Upper lobe of right lung (tissue), 1 donor: Measurements from ENCODE around the gene PRKG1. TPM values are rescaled to one million over a fixed set of nuclear protein-coding genes. Genes with fewer than 3 reads are reported as not detected.

ENCODE experiments used
- ATAC-seq: fragments of 200-7000 bp; cut with Tn5 transposase; one replicate; pipeline ENCODE4 v1.9.1; 2020; ENCODE audit warnings: mild to moderate bottlenecking, moderate library complexity
- DNase-seq: peaks from one replicate; pipeline ENCODE4 v3.0.0-alpha.2; 2020
- H3K27ac ChIP-seq: fragments of 200-600 bp; one replicate; pipeline ENCODE4 v1.8.0; 2022
- H3K27me3 ChIP-seq: fragments of 200-600 bp; one replicate; pipeline ENCODE4 v1.8.0; 2022; ENCODE audit warnings: mild to moderate bottlenecking
- H3K36me3 ChIP-seq: fragments of 200-600 bp; one replicate; pipeline ENCODE4 v1.8.0; 2022
- H3K4me1 ChIP-seq: fragments of 200-600 bp; one replicate; pipeline ENCODE4 v1.8.0; 2022
- H3K4me3 ChIP-seq: fragments of 200-600 bp; one replicate; pipeline ENCODE4 v1.8.0; 2022; ENCODE audit warnings: mild to moderate bottlenecking
- H3K9me3 ChIP-seq: fragments of 200-600 bp; one replicate; pipeline ENCODE4 v1.8.0; 2022
- intact Hi-C: fragments of 100-400 bp; cut with DNase I; formaldehyde crosslinking; loops from one replicate; pipeline ENCODE4 v1.11.0; 2022
- total RNA-seq: library from RNA; stranded (reverse); fragmentation: NEBNext Ultra II Directional; extraction: Animal tissue kit (Norgen Biotek cat#: 25700); gene quantifications from one replicate; pipeline ENCODE4 v1.2.1, GENCODE V29; 2021
- TF ChIP-seq, protein P1 (sequence below): fragments of 200-600 bp; IDR thresholded peaks from one replicate; pipeline ENCODE4 v1.8.0; 2022; ENCODE audit warnings: antibody characterized with exemption
- donor health status: DM: no; HTN: yes; CAD: no; lungs with severe emphysema.

Gene PRKG1
- total RNA-seq, 1 donor from 2014 or later = 30.0 TPM

- H3K27ac ChIP-seq = no peak overlapping the region
- peak overlapping the region; percentile 19 for H3K4me3 ChIP-seq
- TF ChIP-seq, protein P1, sequence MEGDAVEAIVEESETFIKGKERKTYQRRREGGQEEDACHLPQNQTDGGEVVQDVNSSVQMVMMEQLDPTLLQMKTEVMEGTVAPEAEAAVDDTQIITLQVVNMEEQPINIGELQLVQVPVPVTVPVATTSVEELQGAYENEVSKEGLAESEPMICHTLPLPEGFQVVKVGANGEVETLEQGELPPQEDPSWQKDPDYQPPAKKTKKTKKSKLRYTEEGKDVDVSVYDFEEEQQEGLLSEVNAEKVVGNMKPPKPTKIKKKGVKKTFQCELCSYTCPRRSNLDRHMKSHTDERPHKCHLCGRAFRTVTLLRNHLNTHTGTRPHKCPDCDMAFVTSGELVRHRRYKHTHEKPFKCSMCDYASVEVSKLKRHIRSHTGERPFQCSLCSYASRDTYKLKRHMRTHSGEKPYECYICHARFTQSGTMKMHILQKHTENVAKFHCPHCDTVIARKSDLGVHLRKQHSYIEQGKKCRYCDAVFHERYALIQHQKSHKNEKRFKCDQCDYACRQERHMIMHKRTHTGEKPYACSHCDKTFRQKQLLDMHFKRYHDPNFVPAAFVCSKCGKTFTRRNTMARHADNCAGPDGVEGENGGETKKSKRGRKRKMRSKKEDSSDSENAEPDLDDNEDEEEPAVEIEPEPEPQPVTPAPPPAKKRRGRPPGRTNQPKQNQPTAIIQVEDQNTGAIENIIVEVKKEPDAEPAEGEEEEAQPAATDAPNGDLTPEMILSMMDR = no peak
- no peaks in the 10 kb centered on the region for H3K9me3 ChIP-seq
- intact Hi-C loops = no loop called here
- no peak for DNase-seq
- no peaks in the 10 kb centered on the region for H3K4me1 ChIP-seq
- ATAC-seq = no peak
- no peaks in the 10 kb centered on the region for H3K36me3 ChIP-seq
- no peaks in the 10 kb centered on the region for H3K27me3 ChIP-seq
Measured at GRCh38 chr10:51367694-51368093, 293.4 kb downstream of the PRKG1 start.

DNA sequence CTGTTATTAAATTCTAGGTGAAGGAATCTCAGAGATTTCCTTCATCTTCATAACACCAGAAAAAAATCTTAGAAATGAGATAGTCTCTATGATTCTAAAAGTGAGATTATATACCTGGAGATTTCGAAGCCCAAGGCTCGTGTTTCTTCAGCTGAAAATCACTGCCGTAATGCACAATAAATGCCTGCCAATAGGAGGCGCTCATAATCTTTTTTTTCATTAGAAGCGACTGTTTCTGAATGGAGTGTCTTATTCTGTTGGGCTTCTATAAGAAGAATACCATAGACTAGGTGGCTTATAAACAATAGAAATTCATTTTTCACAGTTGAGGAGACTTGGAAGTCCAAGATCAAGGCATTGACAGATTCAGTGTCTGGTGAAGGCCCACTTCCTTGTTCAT lies 294.7 kb downstream of the PRKG1 start:
- no peak overlapping the region for H3K27ac ChIP-seq
- H3K9me3 ChIP-seq = no peaks in the 10 kb centered on the region
- no peak overlapping the region for H3K4me3 ChIP-seq
- no peaks in the 10 kb centered on the region for H3K4me1 ChIP-seq
- intact Hi-C loops = no loop called here
- TF ChIP-seq, protein P1 = no peak
- H3K27me3 ChIP-seq = no peaks in the 10 kb centered on the region
- ATAC-seq (no peak), DNase-seq (no peak)
- no peaks in the 10 kb centered on the region for H3K36me3 ChIP-seq

DNA sequence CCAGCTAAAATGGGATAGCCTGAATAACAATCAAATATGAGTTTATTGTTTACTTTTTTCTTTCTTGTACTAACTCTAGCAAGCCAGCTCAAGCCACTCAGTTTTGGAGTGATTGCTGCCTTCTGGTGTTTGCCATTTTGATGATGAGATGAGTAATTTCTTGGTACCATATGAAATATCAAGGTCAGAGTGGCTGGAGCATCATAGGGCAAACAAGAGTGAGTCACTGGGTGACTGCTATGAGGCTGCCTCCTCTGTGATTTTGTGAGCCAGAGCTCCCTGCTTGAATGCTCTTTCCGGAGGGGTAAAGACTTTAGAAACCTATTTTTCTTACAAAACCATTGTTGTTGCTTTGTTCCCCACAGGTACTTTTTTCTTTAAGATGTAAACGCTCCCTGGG lies 295.6 kb downstream of the PRKG1 start:
- no peaks in the 10 kb centered on the region for H3K4me1 ChIP-seq
- intact Hi-C loops = no loop called here
- no peak overlapping the region for H3K4me3 ChIP-seq
- no peaks in the 10 kb centered on the region for H3K36me3 ChIP-seq
- H3K27me3 ChIP-seq = no peaks in the 10 kb centered on the region
- TF ChIP-seq, protein P1 = no peak
- no peak for DNase-seq
- ATAC-seq = no peak
- no peak overlapping the region for H3K27ac ChIP-seq
- H3K9me3 ChIP-seq = no peaks in the 10 kb centered on the region

GRCh38 chr10:51371743-51372142 lies 297.5 kb downstream of the PRKG1 start:
- Histone ChIP-seq H3K4me1 (no peaks in the 10 kb centered on the region), H3K36me3 (no peaks in the 10 kb centered on the region), H3K4me3 (no peak overlapping the region), H3K9me3 (no peaks in the 10 kb centered on the region), H3K27ac (no peak overlapping the region), H3K27me3 (no peaks in the 10 kb centered on the region)
- TF ChIP-seq, protein P1 = no peak
- intact Hi-C loops = no loop called here
- no peak for DNase-seq
- no peak for ATAC-seq

DNA sequence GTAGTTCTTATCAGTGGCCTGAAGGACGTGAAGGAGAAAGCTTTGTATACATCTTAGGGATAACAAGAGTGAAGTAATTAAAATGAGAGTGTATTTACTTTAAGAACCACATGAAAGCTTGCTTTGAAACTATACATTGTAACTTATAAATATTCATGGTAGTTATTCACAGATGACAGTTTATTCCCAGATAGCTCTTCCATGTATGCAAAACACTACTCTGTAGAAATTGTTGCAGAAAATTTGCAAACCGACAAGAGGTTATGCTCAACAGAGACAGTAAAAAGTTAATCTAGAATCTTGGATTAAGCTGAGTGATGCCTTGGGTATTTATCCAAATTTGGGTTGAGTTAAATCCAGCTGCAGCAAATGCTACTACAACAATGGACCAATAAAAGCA lies 301.5 kb downstream of the PRKG1 start:
- H3K9me3 ChIP-seq = no peaks in the 10 kb centered on the region
- H3K4me3 ChIP-seq = no peak overlapping the region
- intact Hi-C loops = no loop called here
- H3K27ac ChIP-seq = no peak overlapping the region
- H3K4me1 ChIP-seq = no peaks in the 10 kb centered on the region
- H3K27me3 ChIP-seq = no peaks in the 10 kb centered on the region
- DNase-seq (no peak), ATAC-seq (no peak)
- TF ChIP-seq, protein P1 = no peak
- no peaks in the 10 kb centered on the region for H3K36me3 ChIP-seq
